ENCODE data around the gene UTP18.

GRCh38 chr17:51335006-51335590, 74.8 kb downstream of the UTP18 start:
- TF ChIP-seq CTCF (IDR thresholded peaks at IDR 0.05; ENCODE audit: low read depth, low read length) (no peak), EZH2phosphoT487 (IDR thresholded peaks at IDR 0.05; ENCODE audit: low read depth) (no peak)
